Measurements from ENCODE around the gene CA4.

Gene CA4

DNA sequence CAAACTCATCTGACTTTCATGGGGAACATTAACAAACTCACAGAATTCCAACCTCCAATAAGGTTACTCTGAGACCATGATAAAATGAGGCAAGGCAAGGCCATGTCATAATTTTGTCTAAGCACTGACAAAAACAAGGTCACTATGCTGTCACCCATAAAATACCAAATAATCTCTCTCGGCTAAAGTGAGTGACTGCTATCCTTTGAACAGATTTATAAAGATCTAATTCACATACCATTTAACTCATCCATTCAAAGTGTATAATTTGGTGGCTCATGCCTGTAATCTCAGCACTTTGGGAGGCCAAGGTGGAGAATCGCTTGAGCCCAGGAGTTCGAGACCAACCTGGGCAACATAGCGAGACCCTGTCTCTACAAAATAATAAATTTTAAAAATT lies 20.6 kb upstream of the CA4 start:
- no peak overlapping the region for H3K27ac ChIP-seq
- TF ChIP-seq, protein P1, sequence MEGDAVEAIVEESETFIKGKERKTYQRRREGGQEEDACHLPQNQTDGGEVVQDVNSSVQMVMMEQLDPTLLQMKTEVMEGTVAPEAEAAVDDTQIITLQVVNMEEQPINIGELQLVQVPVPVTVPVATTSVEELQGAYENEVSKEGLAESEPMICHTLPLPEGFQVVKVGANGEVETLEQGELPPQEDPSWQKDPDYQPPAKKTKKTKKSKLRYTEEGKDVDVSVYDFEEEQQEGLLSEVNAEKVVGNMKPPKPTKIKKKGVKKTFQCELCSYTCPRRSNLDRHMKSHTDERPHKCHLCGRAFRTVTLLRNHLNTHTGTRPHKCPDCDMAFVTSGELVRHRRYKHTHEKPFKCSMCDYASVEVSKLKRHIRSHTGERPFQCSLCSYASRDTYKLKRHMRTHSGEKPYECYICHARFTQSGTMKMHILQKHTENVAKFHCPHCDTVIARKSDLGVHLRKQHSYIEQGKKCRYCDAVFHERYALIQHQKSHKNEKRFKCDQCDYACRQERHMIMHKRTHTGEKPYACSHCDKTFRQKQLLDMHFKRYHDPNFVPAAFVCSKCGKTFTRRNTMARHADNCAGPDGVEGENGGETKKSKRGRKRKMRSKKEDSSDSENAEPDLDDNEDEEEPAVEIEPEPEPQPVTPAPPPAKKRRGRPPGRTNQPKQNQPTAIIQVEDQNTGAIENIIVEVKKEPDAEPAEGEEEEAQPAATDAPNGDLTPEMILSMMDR (conservative IDR thresholded peaks at IDR 0.05), result no peak

DNA sequence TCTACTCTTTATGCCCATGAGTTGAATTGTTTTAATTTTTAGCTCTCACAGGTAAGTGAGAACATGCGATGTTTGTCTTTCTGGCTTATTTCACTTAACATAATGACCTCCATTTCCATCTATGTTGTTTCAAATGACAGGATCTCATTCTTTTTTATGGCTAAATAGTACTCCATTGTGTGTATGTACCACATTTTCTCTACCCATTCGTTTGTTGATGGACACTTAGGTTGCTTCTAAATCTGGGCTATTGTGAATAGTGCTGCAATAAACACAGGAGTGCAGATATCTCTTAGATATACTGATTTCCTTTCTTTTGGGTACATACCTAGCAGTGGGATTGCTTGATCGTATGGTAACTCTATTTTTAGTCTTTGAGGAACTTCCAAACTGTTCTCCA lies 19.3 kb upstream of the CA4 start:
- TF ChIP-seq, protein P1 (conservative IDR thresholded peaks at IDR 0.05), result no peak
- H3K27ac ChIP-seq, result no peak overlapping the region

DNA sequence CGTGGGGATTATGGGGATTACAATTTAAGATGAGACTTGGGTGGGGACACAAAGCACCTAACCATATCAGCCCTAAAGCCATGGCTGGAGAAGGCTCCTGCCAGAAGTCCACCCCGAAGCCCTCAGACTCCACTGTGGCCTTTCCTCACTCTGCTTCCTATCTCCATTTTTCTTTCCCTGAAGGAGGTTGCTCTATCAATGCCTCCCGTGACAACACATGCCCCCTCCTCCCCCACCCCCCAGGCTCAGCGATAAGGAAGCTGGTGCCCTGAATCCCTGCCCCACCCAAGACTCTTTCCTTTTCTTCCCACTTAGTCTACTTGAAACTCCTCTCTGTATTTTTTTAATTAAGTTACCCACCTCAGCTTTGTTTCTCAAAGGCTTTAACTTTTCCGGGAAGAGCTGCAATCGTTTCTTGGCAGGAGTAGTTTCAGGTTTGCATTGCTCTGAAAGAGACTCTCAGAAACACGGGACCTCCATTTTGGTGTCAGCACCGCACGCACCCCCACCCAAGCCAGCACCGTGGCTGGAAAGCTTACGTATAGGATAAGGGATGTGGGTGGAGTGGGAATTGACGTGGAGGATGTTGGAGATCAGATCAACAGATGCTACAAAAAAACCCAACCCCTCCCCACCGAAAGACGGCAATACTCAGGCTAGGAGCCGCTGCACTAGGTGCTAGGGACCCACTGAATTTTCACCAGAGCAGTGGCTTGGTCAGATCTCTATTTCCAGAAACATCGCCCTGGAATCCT lies 15.2 kb upstream of the CA4 start:
- TF ChIP-seq, protein P1 (conservative IDR thresholded peaks at IDR 0.05), result no peak
- peak overlapping the region; percentile 60 for H3K27ac ChIP-seq

DNA sequence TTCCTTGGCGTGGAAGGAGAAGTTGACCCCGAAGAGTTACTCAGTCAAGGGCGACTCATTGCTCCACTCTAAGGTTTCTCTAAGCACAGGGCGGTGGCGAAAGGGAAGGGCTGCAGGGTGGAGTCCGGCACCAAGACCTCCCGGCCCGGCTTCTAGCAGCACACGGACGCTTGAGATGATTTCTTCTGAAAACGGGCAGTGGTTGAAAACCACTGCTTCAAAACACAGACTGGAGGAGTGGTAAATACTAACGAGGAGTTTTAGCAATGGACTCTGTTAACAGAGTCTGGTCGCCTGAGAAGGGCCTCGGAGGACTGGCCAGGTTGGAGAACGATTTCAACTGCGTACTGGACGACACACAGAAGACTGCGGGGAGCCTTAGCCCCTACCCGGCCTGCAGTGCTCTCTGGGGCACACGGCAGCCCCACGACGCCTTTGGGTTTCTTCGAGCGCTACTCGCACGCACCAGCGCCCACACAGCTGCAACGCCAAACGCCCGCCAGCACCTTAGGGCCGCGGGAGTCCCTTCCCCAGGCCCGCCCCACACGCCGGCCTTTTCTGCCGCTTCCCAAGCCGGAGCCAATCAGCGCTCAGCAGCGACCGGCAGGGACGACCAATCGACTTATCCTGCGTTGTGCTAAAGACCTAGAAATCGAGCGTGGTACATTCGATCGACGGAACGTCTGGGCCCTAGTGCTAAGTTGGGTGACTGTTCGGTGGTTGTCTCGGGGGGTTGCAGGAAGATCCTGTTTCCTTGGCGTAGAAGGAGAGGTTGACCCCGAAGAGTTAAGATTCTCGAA lies 14.4 kb upstream of the CA4 start:
- peak overlapping the region; percentile 60 for H3K27ac ChIP-seq
- TF ChIP-seq, protein P1 (conservative IDR thresholded peaks at IDR 0.05), result no peak

DNA sequence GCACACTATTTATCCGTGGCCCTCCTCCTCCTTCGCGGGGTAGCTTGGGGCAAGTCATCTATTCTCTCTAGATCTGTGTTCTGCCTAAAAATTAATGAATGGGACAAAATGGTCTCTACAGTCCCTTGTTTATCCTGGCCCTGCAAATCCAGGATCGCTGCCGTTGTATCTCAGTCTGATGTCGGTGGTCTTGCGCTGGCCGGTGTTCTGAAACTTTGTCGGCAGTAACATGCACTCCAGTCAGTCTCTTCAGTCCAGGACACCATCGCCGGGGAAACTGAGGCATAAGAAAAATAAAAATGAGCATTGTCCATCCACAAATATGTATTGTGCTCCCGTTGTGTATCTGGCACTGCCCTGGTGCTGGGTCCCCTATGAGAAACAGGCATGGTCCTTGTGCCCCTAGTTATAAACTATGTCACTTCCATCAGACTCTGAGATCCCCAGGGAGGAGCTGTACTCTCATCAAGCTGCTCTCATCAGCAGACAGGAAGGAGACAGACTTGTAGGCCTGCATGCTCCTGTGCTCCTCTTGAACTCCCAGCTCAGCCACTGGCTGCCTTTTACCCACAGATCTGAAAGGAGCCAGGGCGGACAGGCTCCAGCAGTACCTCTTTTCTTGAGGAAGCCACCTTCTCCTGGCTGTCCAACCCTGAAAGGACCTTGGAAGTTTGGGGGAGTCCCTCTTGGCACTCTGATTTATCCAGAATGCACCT lies 13.7 kb upstream of the CA4 start:
- H3K27ac ChIP-seq, result peak overlapping the region; percentile 60; the same call in 1 of the 2 replicates
- TF ChIP-seq, protein P1 (conservative IDR thresholded peaks at IDR 0.05), result no peak

DNA sequence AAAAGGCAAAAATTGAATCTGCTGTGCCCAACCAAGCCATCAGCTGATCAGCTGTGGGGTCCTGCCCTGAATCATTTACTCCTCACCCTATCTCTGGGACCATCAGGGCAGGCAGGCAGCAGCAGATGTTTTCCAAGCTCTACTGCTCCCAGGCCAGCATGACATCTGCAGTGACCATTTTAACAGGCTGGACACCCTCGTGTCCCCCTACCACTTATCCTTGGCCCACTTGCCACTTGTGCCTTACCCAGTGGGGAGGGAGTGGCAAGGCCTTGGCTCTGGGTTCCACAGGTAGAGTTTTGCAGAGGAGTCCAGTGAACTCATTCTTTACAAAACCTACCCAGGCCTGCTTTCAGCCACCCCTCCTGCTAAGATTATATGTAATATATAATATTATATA lies 12.0 kb upstream of the CA4 start:
- no peak overlapping the region for H3K27ac ChIP-seq
- TF ChIP-seq, protein P1 (conservative IDR thresholded peaks at IDR 0.05), result no peak
